K562 (cell line): ENCODE results near the gene ESRRB. TPM values are rescaled to one million over a fixed set of nuclear protein-coding genes. Genes with fewer than 3 reads are reported as not detected.

Experiments used
- ATAC-seq: fragments of 200-7000 bp; cut with Tn5 transposase; 3 replicates; pipeline ENCODE4 v1.9.1; 2020; ENCODE audit warnings: moderate library complexity
- BruUV-seq: library from RNA; stranded (reverse); fragments of 400-500 nt; replicated peaks from 2 replicates; lab custom pipeline; 2021; lab: Mats Ljungman, UMichigan
- CTCF ChIA-PET: fragments of 300-600 bp; formaldehyde crosslinking; extraction: SDS; loops from one replicate; lab custom pipeline; 2021; ENCODE audit warnings: low intra/inter-chr PET ratio; lab: Yijun Ruan, JAX
- POLR2A ChIA-PET: fragments of 300-600, 350-650 bp; sonication (Branson Sonifier 250); formaldehyde crosslinking; extraction: SDS; loops from one replicate; lab custom pipeline; 2021; ENCODE audit warnings: antibody characterized with exemption, inconsistent platforms; lab: Yijun Ruan, JAX
- DNase-seq, 4 experiments: peaks; one replicate each; pipeline versions ENCODE4 v3.0.0 to v3.0.0-alpha.2; 2011 to 2018; ENCODE audit warnings: low spot score in 3 of 4, mixed read lengths in 3 of 4; ENCODE audit errors: extremely low read depth in 1 of 4
- FAIRE-seq: peaks from 2 replicates; lab custom pipeline; 2011; peaks lifted over from hg19 to GRCh38; lab: Jason Lieb, UNC
- H2AFZ ChIP-seq: 2 replicates; pipeline ENCODE4 v1.6.0; 2011; ENCODE audit warnings: low read depth, low read length, control low read depth, inconsistent platforms
- H3K27ac ChIP-seq: fragments of 200-600 bp; 3 replicates; pipeline ENCODE4 v1.8.0; 2011; ENCODE audit warnings: low read depth, mild to moderate bottlenecking, control low read depth, inconsistent platforms, low read length, moderate library complexity, mixed read lengths; ENCODE audit errors: extremely low read depth
- H3K27me3 ChIP-seq, 2 experiments: fragments of 300-600 bp in 1 of 2; 2 replicates in 1 of 2; 3 replicates in 1 of 2; pipeline versions ENCODE4 v1.6.0 to v1.8.0; 2011; ENCODE audit warnings: inconsistent platforms in 2 of 2, low read length in 2 of 2, mild to moderate bottlenecking in 1 of 2, mixed read lengths in 1 of 2, moderate library complexity in 1 of 2; ENCODE audit not compliant: control insufficient read depth in 2 of 2, insufficient read depth in 2 of 2
- H3K36me3 ChIP-seq: fragments of 300-600 bp; 3 replicates; pipeline ENCODE4 v1.8.0; 2011; ENCODE audit warnings: mild to moderate bottlenecking, low read length, inconsistent platforms; ENCODE audit not compliant: control insufficient read depth, insufficient read depth
- H3K4me1 ChIP-seq, 2 experiments: fragments of 200-600 bp in 1 of 2; replicated peaks in 1 of 2; 2 replicates in 1 of 2; 3 replicates in 1 of 2; pipeline versions ENCODE4 v1.5.1 to v1.8.0; 2011; ENCODE audit warnings: inconsistent platforms in 2 of 2, low read length in 2 of 2, mild to moderate bottlenecking in 1 of 2, mixed read lengths in 1 of 2, moderate library complexity in 1 of 2; ENCODE audit not compliant: control insufficient read depth in 2 of 2, insufficient read depth in 2 of 2
- H3K4me2 ChIP-seq: 2 replicates; pipeline ENCODE4 v1.6.1; 2011; ENCODE audit warnings: low read length, control low read depth, inconsistent platforms, mixed read lengths; ENCODE audit not compliant: insufficient read depth
- H3K4me3 ChIP-seq: fragments of 200-600 bp; sonication (generic), shearing (Covaris generic); 2 replicates; pipeline ENCODE4 v1.5.1; 2016; ENCODE audit warnings: control low read depth, inconsistent platforms
- H3K79me2 ChIP-seq: fragments of 200-600 bp; 3 replicates; pipeline ENCODE4 v1.8.0; 2011; ENCODE audit warnings: low read length, inconsistent platforms; ENCODE audit not compliant: control insufficient read depth, insufficient read depth
- H3K9ac ChIP-seq, 2 experiments: 2 replicates each; pipeline versions ENCODE4 v1.6.0 to v1.6.1; 2011; ENCODE audit warnings: low read depth in 2 of 2, low read length in 2 of 2, control low read depth in 1 of 2, inconsistent platforms in 1 of 2, mild to moderate bottlenecking in 1 of 2, mixed read lengths in 1 of 2; ENCODE audit not compliant: insufficient read depth in 1 of 2
- H3K9me1 ChIP-seq: one replicate; pipeline ENCODE4 v1.6.0; 2011; ENCODE audit warnings: inconsistent platforms, mild to moderate bottlenecking, low read length, moderate library complexity; ENCODE audit not compliant: control insufficient read depth, insufficient read depth
- H3K9me3 ChIP-seq: replicated peaks from 2 replicates; pipeline ENCODE4 v1.5.1; 2011; ENCODE audit warnings: low read depth, low read length, inconsistent platforms; ENCODE audit not compliant: control insufficient read depth, insufficient read depth
- H4K20me1 ChIP-seq: replicated peaks from 2 replicates; pipeline ENCODE4 v1.6.1; 2011; ENCODE audit warnings: low read length, inconsistent platforms, mixed read lengths; ENCODE audit not compliant: control insufficient read depth, insufficient read depth
- BCOR ChIP-seq: fragments of 450-650 bp; IDR thresholded peaks from 2 replicates; pipeline ENCODE4 v1.6.1; 2016
- BRD4 ChIP-seq: fragments of 200-600 bp; sonication (generic); IDR thresholded peaks from 2 replicates; pipeline ENCODE4 v1.6.1; 2017; ENCODE audit warnings: inconsistent platforms
- CXXC5 ChIP-seq: fragments of 250-450 bp; sonication (Bioruptor Pico); IDR thresholded peaks from 2 replicates; pipeline ENCODE4 v1.8.0; 2022; ENCODE audit warnings: inconsistent platforms, mild to moderate bottlenecking, moderate library complexity
- E2F1 ChIP-seq: sonication (generic); formaldehyde crosslinking; IDR thresholded peaks from 2 replicates; pipeline ENCODE4 v1.8.1; 2023; ENCODE audit warnings: mild to moderate bottlenecking, missing genetic modification reagents, moderate library complexity
- HEY1 ChIP-seq: fragments of 250-450 bp; sonication (Bioruptor Pico); IDR thresholded peaks from 2 replicates; pipeline ENCODE4 v1.5.0; 2020; ENCODE audit warnings: mild to moderate bottlenecking, moderate library complexity, borderline replicate concordance
- NR2F6 ChIP-seq: fragments of 450-650 bp; formaldehyde crosslinking; IDR thresholded peaks from 2 replicates; pipeline ENCODE4 v1.4.0; 2020; ENCODE audit warnings: mild to moderate bottlenecking
- POLR2AphosphoS5 ChIP-seq: IDR thresholded peaks from 2 replicates; pipeline ENCODE4 v1.6.1; 2011; ENCODE audit warnings: mild to moderate bottlenecking, low read depth, low read length, moderate library complexity; ENCODE audit not compliant: control insufficient read depth, insufficient read depth
- RBM25 ChIP-seq: fragments of 200-400 bp; formaldehyde crosslinking; IDR thresholded peaks from 2 replicates; pipeline ENCODE4 v1.6.1; 2018; ENCODE audit warnings: low read length, low read depth, moderate library complexity; ENCODE audit not compliant: severe bottlenecking
- WGBS: fragments of 100-300 bp; shearing (Covaris generic); methylation state at CpG from one replicate; pipeline ENCODE4 v1.1.6; 2016; ENCODE audit warnings: low coverage, mixed read lengths; ENCODE audit not compliant: insufficient coverage; ENCODE audit errors: missing lambda C conversion rate; 5-methylcytosine and 5-hydroxymethylcytosine counted together
- in situ Hi-C: fragments of 300-500 bp; cut with MboI; formaldehyde crosslinking; loops from 4 replicates; pipeline ENCODE4 v1.15.0; 2018; ENCODE audit warnings: inconsistent platforms, mixed read lengths
- intact Hi-C: fragments of 100-400 bp; cut with micrococcal nuclease; formaldehyde crosslinking; loops from 2 replicates; pipeline ENCODE4 v1.14.2; 2022
- polyA plus RNA-seq, 8 experiments: library from polyadenylated mRNA; depleted of rRNA in 4 of 8; stranded (reverse) in 5 of 8; unstranded in 3 of 8; fragments of >200 nt; fragmentation: Nextera tagmentation in 2 of 8; fragmentation: Illumina TruSeq in 1 of 8; extraction: Ambion mirVana in 2 of 8; extraction: Trizol in 1 of 8; gene quantifications; 2 replicates each; pipeline versions ENCODE4 v1.2.1 to v1.2.3, GENCODE V29; 2011 to 2014; ENCODE audit warnings: inconsistent platforms in 1 of 8, missing spikeins in 1 of 8
- total RNA-seq, 7 experiments: library from RNA; depleted of rRNA in 6 of 7; stranded (reverse); fragments of >200 nt in 6 of 7; fragmentation: Illumina TruSeq in 2 of 7; extraction: Trizol in 2 of 7; gene quantifications; 2 replicates each; pipeline versions ENCODE4 v1.2.1 to v1.2.3, GENCODE V29; 2011 to 2021; ENCODE audit warnings: low replicate concordance in 1 of 7

The ESRRB gene
- total and polyA plus RNA-seq, 9 of the 15 experiments (the other 6 are each of a cell fraction or from before 2014, with no cell fraction given): 3.2 to 24.7 (median 14.5) TPM

- H2AFZ ChIP-seq: no peak overlapping the region
- H3K36me3 ChIP-seq: no peaks in the 10 kb centered on the region
- no peaks in the 10 kb centered on the region for H3K4me1 ChIP-seq
- FAIRE-seq (no peak), DNase-seq (no peak), ATAC-seq (no peak)
- no peak overlapping the region for H3K4me2 ChIP-seq
- no peaks in the 10 kb centered on the region for H3K79me2 ChIP-seq
- H3K27ac ChIP-seq: no peak overlapping the region
- no peaks in the 10 kb centered on the region for H3K9me3 ChIP-seq
- TF ChIP-seq NR2F6 (CRISPR knock-in tag) (no peak), HEY1 (CRISPR knock-in tag) (no peak), CXXC5 (CRISPR knock-in tag) (no peak), BRD4 (no peak)
- ChIA-PET CTCF (no interaction called here), POLR2A (interaction anchor here (0.7 kb wide), 1 partner anchor 15 kb away, joined by 3 read pairs; no protein-coding TSS in a partner anchor)
- WGBS: 68% methylated on average over 8 of the region's 9 CpGs
- no peaks in the 10 kb centered on the region for H3K27me3 ChIP-seq
- H3K9me1 ChIP-seq: no peaks in the 10 kb centered on the region
- in situ Hi-C loops: no loop called here
- peaks cover 3% of the 10 kb centered on the region; the same call in 1 of the 2 replicates for H4K20me1 ChIP-seq
- no peak overlapping the region for H3K4me3 ChIP-seq
- intact Hi-C loops: no loop called here
- H3K9ac ChIP-seq: no peak overlapping the region
- no TSS peak for BruUV-seq
Measured at GRCh38 chr14:76456891-76457586, 81.1 kb downstream of the ESRRB start.

- no peaks in the 10 kb centered on the region for H3K27me3 ChIP-seq
- H3K27ac ChIP-seq: no peak overlapping the region
- ATAC-seq (no peak), DNase-seq (no peak), FAIRE-seq (no peak)
- H2AFZ ChIP-seq: no peak overlapping the region
- H3K9me1 ChIP-seq: no peaks in the 10 kb centered on the region
- H3K9ac ChIP-seq: no peak overlapping the region
- no peak overlapping the region for H3K4me2 ChIP-seq
- no peaks in the 10 kb centered on the region for H3K9me3 ChIP-seq
- no peak overlapping the region for H3K4me3 ChIP-seq
- ChIA-PET POLR2A (interaction anchor here (0.7 kb wide), 1 partner anchor 11 kb away, joined by 3 read pairs; no protein-coding TSS in a partner anchor), CTCF (no interaction called here)
- WGBS: 75% methylated on average over 5 of the region's 5 CpGs
- no TSS peak for BruUV-seq
- in situ Hi-C loops: no loop called here
- intact Hi-C loops: no loop called here
- H4K20me1 ChIP-seq: peaks cover 3% of the 10 kb centered on the region; the same call in 1 of the 2 replicates
- H3K4me1 ChIP-seq: no peaks in the 10 kb centered on the region
- H3K36me3 ChIP-seq: no peaks in the 10 kb centered on the region
- no peaks in the 10 kb centered on the region for H3K79me2 ChIP-seq
- TF ChIP-seq BCOR (peak; percentile 58; the same call in 1 of the 2 replicates), E2F1 (CRISPR knock-in tag) (no peak), RBM25 (peak; percentile 79), POLR2AphosphoS5 (no peak)
Measured at GRCh38 chr14:76457841-76458240, 81.9 kb downstream of the ESRRB start.
